SK-N-SH (cell line): Measurements from ENCODE around the gene PRKCG. TPM values are rescaled to one million over a fixed set of nuclear protein-coding genes. Genes with fewer than 3 reads are reported as not detected.

Source experiments
- CTCF ChIA-PET: fragments of 300-600, 350-600 bp; formaldehyde crosslinking; extraction: SDS; loops from one replicate; lab custom pipeline; 2021; lab: Yijun Ruan, JAX
- POLR2A ChIA-PET: fragments of 350-600 bp; sonication (Branson Sonifier 250); formaldehyde crosslinking; extraction: SDS; loops from one replicate; lab custom pipeline; 2020; ENCODE audit warnings: antibody characterized with exemption, inconsistent platforms; lab: Yijun Ruan, JAX
- DNase-seq: peaks from one replicate; pipeline ENCODE4 v3.0.0; 2012
- H2AFZ ChIP-seq: fragments of 200-600 bp; sonication (generic); 2 replicates; pipeline ENCODE4 v1.8.1; 2016; ENCODE audit warnings: antibody characterized with exemption, mild to moderate bottlenecking, low read depth
- H3F3A ChIP-seq: fragments of 200-600 bp; sonication (generic); replicated peaks from 2 replicates; pipeline ENCODE3; 2016; ENCODE audit warnings: antibody characterized with exemption, mild to moderate bottlenecking; ENCODE audit not compliant: insufficient read depth
- H3K27ac ChIP-seq, 2 experiments: fragments of 200-500 bp in 1 of 2; fragments of 200-600 bp in 1 of 2; sonication (Bioruptor generic) in 1 of 2; sonication (generic), shearing (Covaris generic) in 1 of 2; 2 replicates each; pipeline versions ENCODE4 v1.5.1 to v1.6.1; 2014 to 2016; ENCODE audit warnings: low read depth in 2 of 2, inconsistent platforms in 1 of 2, low read length in 1 of 2, mild to moderate bottlenecking in 1 of 2, mixed read lengths in 1 of 2
- H3K27me3 ChIP-seq: fragments of 200-600 bp; sonication (generic), shearing (Covaris generic); 2 replicates; pipeline ENCODE4 v1.6.1; 2016; ENCODE audit warnings: mixed run types; ENCODE audit not compliant: insufficient read depth
- H3K36me3 ChIP-seq, 2 experiments: fragments of 200-500 bp in 1 of 2; fragments of 200-600 bp in 1 of 2; sonication (Bioruptor generic) in 1 of 2; sonication (generic) in 1 of 2; replicated peaks in 1 of 2; 2 replicates each; pipeline versions ENCODE3 to v1.5.1; 2014 to 2016; ENCODE audit warnings: low read length in 1 of 2, mild to moderate bottlenecking in 1 of 2; ENCODE audit not compliant: insufficient read depth in 2 of 2, control insufficient read depth in 1 of 2
- H3K4me1 ChIP-seq, 2 experiments: fragments of 200-500 bp in 1 of 2; fragments of 200-600 bp in 1 of 2; sonication (Bioruptor generic) in 1 of 2; sonication (generic), shearing (Covaris generic) in 1 of 2; 2 replicates each; pipeline versions ENCODE4 v1.5.1 to v1.6.1; 2014 to 2016; ENCODE audit warnings: low read depth in 1 of 2, low read length in 1 of 2, mixed run types in 1 of 2; ENCODE audit not compliant: insufficient read depth in 2 of 2, control insufficient read depth in 1 of 2
- H3K4me2 ChIP-seq: fragments of 200-600 bp; sonication (generic), shearing (Covaris generic); 2 replicates; pipeline ENCODE4 v1.6.1; 2017; ENCODE audit warnings: mixed run types
- H3K4me3 ChIP-seq, 2 experiments: fragments of 200-500 bp in 1 of 2; fragments of 200-600 bp in 1 of 2; sonication (Bioruptor generic) in 1 of 2; sonication (generic), shearing (Covaris generic) in 1 of 2; 2 replicates each; pipeline versions ENCODE4 v1.5.1 to v1.8.1; 2014 to 2016; ENCODE audit warnings: low read depth in 2 of 2, inconsistent platforms in 1 of 2, low read length in 1 of 2, mild to moderate bottlenecking in 1 of 2, mixed read lengths in 1 of 2, moderate library complexity in 1 of 2
- H3K79me2 ChIP-seq: fragments of 200-600 bp; sonication (generic); 2 replicates; pipeline ENCODE4 v1.8.1; 2017; ENCODE audit warnings: mild to moderate bottlenecking; ENCODE audit not compliant: insufficient read depth
- H3K9ac ChIP-seq: fragments of 200-600 bp; sonication (generic); 2 replicates; pipeline ENCODE4 v1.6.1; 2017; ENCODE audit warnings: mixed run types
- H3K9me2 ChIP-seq: fragments of 200-600 bp; sonication (generic); 2 replicates; pipeline ENCODE4 v1.6.1; 2017; ENCODE audit warnings: mixed run types
- H3K9me3 ChIP-seq: fragments of 200-600 bp; sonication (generic); 2 replicates; pipeline ENCODE4 v1.6.1; 2017; ENCODE audit warnings: mixed run types, mild to moderate bottlenecking, moderate library complexity
- H4K20me1 ChIP-seq: fragments of 200-600 bp; sonication (generic); 2 replicates; pipeline ENCODE4 v1.6.1; 2017; ENCODE audit warnings: mild to moderate bottlenecking, mixed run types; ENCODE audit not compliant: insufficient read depth
- EP300 ChIP-seq, 2 experiments: IDR thresholded peaks; 2 replicates each; pipeline versions ENCODE4 v1.4.0 to v1.6.1; 2012; ENCODE audit warnings: borderline replicate concordance in 1 of 2, low read depth in 1 of 2, low read length in 1 of 2
- EZH2phosphoT487 ChIP-seq: fragments of 200-600 bp; sonication (generic); IDR thresholded peaks from 2 replicates; pipeline ENCODE4 v1.6.1; 2017; ENCODE audit warnings: low read depth, mixed run types, mild to moderate bottlenecking, antibody characterized with exemption, moderate library complexity, borderline replicate concordance
- FOXJ3 ChIP-seq: sonication (generic); formaldehyde crosslinking; IDR thresholded peaks from 2 replicates; pipeline ENCODE4 v1.5.1; 2020; ENCODE audit warnings: mild to moderate bottlenecking, missing genetic modification reagents
- FOXM1 ChIP-seq: IDR thresholded peaks from 2 replicates; pipeline ENCODE4 v1.4.0; 2012; ENCODE audit warnings: low read depth, mild to moderate bottlenecking
- GABPA ChIP-seq: IDR thresholded peaks from 2 replicates; pipeline ENCODE4 v1.4.0; 2012; ENCODE audit warnings: low read depth, mild to moderate bottlenecking
- MEF2A ChIP-seq: IDR thresholded peaks from 2 replicates; pipeline ENCODE4 v1.4.0; 2012; ENCODE audit warnings: low read depth, borderline replicate concordance
- MXI1 ChIP-seq: IDR thresholded peaks from 2 replicates; pipeline ENCODE4 v1.6.1; 2012; ENCODE audit warnings: mild to moderate bottlenecking, low read depth, low read length, improper control_type of control experiment
- NFIC ChIP-seq: IDR thresholded peaks from 2 replicates; pipeline ENCODE4 v1.4.0; 2012; ENCODE audit warnings: borderline replicate concordance
- NRF1 ChIP-seq: IDR thresholded peaks from 2 replicates; pipeline ENCODE4 v1.6.1; 2012; ENCODE audit warnings: low read depth, mild to moderate bottlenecking, low read length
- PBX3 ChIP-seq: IDR thresholded peaks from 2 replicates; pipeline ENCODE4; 2012
- RFX5 ChIP-seq: IDR thresholded peaks from 2 replicates; pipeline ENCODE4 v1.6.1; 2012; ENCODE audit warnings: mild to moderate bottlenecking, improper control_type of control experiment, low read length
- SIN3A ChIP-seq: IDR thresholded peaks from 2 replicates; pipeline ENCODE4 v1.6.1; 2012; ENCODE audit warnings: low read depth, mild to moderate bottlenecking, low read length, moderate library complexity, borderline replicate concordance
- SMC3 ChIP-seq: IDR thresholded peaks from 2 replicates; pipeline ENCODE4 v1.6.1; 2012; ENCODE audit warnings: low read depth, low read length, improper control_type of control experiment
- TAF1 ChIP-seq: IDR thresholded peaks from 2 replicates; pipeline ENCODE4 v1.6.1; 2012; ENCODE audit warnings: low read depth, mild to moderate bottlenecking, low read length, moderate library complexity, borderline replicate concordance
- TEAD4 ChIP-seq: IDR thresholded peaks from 2 replicates; pipeline ENCODE4 v1.4.0; 2012; ENCODE audit warnings: mild to moderate bottlenecking, borderline replicate concordance; ENCODE audit not compliant: insufficient read depth
- ZBTB33 ChIP-seq: IDR thresholded peaks from 2 replicates; pipeline ENCODE4 v1.4.0; 2012; ENCODE audit warnings: low read depth, borderline replicate concordance
- WGBS: methylation state at CpG from one replicate; pipeline ENCODE4 v1.1.6; 2017; ENCODE audit warnings: low lambda C conversion rate; 5-methylcytosine and 5-hydroxymethylcytosine counted together
- polyA plus RNA-seq, 3 experiments: library from polyadenylated mRNA; depleted of rRNA; stranded (reverse); fragments of >200 nt; gene quantifications; 2 replicates each; pipeline ENCODE4 v1.2.3, GENCODE V29; 2012
- TF ChIP-seq, protein P1 (sequence below): fragments of 200-600 bp; sonication (generic); IDR thresholded peaks from 2 replicates; pipeline ENCODE4 v1.6.1; 2017; ENCODE audit warnings: antibody characterized with exemption, mild to moderate bottlenecking, moderate library complexity
- TF ChIP-seq, protein P2 (sequence below): IDR thresholded peaks from 2 replicates; pipeline ENCODE4 v1.4.0; 2012; ENCODE audit warnings: low read depth, borderline replicate concordance

The PRKCG gene
- polyA plus RNA-seq, 1 of the 3 experiments (the other 2 are of a cell fraction) = 0.08 TPM

DNA sequence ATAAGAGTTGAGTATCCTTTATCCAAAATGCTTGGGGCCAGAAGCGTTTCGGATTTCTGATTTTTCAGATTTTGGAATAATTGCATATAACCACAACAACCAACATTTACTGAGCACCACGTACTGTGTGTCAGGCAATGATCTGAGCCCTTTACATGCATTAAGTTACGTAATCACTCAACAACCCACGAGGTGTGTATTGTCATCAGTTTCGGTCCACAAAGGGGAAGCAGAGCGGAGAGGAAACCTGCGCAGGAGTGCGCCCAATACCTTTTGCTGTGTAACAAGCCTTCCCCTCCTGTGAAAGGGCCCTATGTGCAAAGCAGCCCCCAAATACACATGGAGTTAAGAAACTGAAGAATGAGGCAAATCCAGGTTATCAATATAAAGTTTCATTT is 37.1 kb upstream of the PRKCG start (continued):
- TF ChIP-seq PBX3 (no peak), RFX5 (no peak), EZH2phosphoT487 (no peak), SIN3A (no peak)

GRCh38 chr19:53847555-53847954 is 34.4 kb upstream of the PRKCG start:
- H3K4me1 ChIP-seq = peaks cover 0 to 2% of the 10 kb centered on the region in 2 experiments; a peak in 1 of 4 replicates
- H4K20me1 ChIP-seq = no peaks in the 10 kb centered on the region
- no peak overlapping the region for H2AFZ ChIP-seq
- H3K27me3 ChIP-seq = no peaks in the 10 kb centered on the region
- H3K9ac ChIP-seq = no peak overlapping the region
- no peak for TF ChIP-seq EP300 (IDR thresholded peaks at IDR 0.05; ENCODE audit: borderline replicate concordance in 1 of 2, low read depth in 1 of 2, low read length in 1 of 2)
- no peak for TF ChIP-seq RFX5
- TF ChIP-seq SMC3 = no peak
- no peak for TF ChIP-seq SIN3A
- TF ChIP-seq, protein P1, sequence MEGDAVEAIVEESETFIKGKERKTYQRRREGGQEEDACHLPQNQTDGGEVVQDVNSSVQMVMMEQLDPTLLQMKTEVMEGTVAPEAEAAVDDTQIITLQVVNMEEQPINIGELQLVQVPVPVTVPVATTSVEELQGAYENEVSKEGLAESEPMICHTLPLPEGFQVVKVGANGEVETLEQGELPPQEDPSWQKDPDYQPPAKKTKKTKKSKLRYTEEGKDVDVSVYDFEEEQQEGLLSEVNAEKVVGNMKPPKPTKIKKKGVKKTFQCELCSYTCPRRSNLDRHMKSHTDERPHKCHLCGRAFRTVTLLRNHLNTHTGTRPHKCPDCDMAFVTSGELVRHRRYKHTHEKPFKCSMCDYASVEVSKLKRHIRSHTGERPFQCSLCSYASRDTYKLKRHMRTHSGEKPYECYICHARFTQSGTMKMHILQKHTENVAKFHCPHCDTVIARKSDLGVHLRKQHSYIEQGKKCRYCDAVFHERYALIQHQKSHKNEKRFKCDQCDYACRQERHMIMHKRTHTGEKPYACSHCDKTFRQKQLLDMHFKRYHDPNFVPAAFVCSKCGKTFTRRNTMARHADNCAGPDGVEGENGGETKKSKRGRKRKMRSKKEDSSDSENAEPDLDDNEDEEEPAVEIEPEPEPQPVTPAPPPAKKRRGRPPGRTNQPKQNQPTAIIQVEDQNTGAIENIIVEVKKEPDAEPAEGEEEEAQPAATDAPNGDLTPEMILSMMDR = no peak
- TF ChIP-seq PBX3 = no peak
- TF ChIP-seq EZH2phosphoT487 = no peak
- no peak for TF ChIP-seq MEF2A
- no peak for TF ChIP-seq FOXM1
- TF ChIP-seq GABPA = no peak
- no peak for TF ChIP-seq TAF1
- TF ChIP-seq, protein P2, sequence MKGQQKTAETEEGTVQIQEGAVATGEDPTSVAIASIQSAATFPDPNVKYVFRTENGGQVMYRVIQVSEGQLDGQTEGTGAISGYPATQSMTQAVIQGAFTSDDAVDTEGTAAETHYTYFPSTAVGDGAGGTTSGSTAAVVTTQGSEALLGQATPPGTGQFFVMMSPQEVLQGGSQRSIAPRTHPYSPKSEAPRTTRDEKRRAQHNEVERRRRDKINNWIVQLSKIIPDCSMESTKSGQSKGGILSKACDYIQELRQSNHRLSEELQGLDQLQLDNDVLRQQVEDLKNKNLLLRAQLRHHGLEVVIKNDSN = no peak
- no peak for TF ChIP-seq NRF1
- no peak for TF ChIP-seq ZBTB33
- no peak for TF ChIP-seq FOXJ3 (CRISPR knock-in tag)
- no peak for TF ChIP-seq MXI1
- no peak for TF ChIP-seq TEAD4
- TF ChIP-seq NFIC = no peak
- 44% methylated on average over 8 of the region's 8 CpGs for WGBS
- H3K79me2 ChIP-seq = no peaks in the 10 kb centered on the region
- ChIA-PET POLR2A (no interaction called here), CTCF (interaction anchor here (1.7 to 13.4 kb wide), 4 partner anchors 35 to 176 kb away, joined by 4 to 128 read pairs (median 12); partner anchors contain the start of gene PRKCG)
- H3K36me3 ChIP-seq = no peaks in the 10 kb centered on the region
- no peak overlapping the region for H3K4me2 ChIP-seq
- no peak overlapping the region for H3K27ac ChIP-seq
- no peak for DNase-seq
- no peak overlapping the region for H3K4me3 ChIP-seq
- H3K9me3 ChIP-seq = no peaks in the 10 kb centered on the region
- H3K9me2 ChIP-seq = no peaks in the 10 kb centered on the region
- peaks cover 18% of the 10 kb centered on the region for H3F3A ChIP-seq
